Glutamatergic neuron (in vitro differentiated cells): ENCODE results near the gene FAM171A1. TPM values are rescaled to one million over a fixed set of nuclear protein-coding genes. Genes with fewer than 3 reads are reported as not detected.

Experiments
- DNase-seq: peaks from one replicate; pipeline ENCODE4 v3.0.0; 2022
- H3K27ac Mint-ChIP-seq: one replicate; pipeline ENCODE4 v1.8.0; 2020; ENCODE audit warnings: mild to moderate bottlenecking, mixed read lengths, inconsistent platforms; ENCODE audit not compliant: unreplicated experiment
- H3K27me3 Mint-ChIP-seq: one replicate; pipeline ENCODE4 v1.8.0; 2020; ENCODE audit warnings: mild to moderate bottlenecking, moderate library complexity, mixed read lengths, inconsistent platforms; ENCODE audit not compliant: unreplicated experiment
- H3K36me3 Mint-ChIP-seq: one replicate; pipeline ENCODE4 v1.8.0; 2020; ENCODE audit warnings: mild to moderate bottlenecking, mixed read lengths, inconsistent platforms; ENCODE audit not compliant: unreplicated experiment
- H3K4me1 Mint-ChIP-seq: one replicate; pipeline ENCODE4 v1.8.0; 2020; ENCODE audit warnings: mild to moderate bottlenecking, low read depth, mixed read lengths, inconsistent platforms; ENCODE audit not compliant: unreplicated experiment
- H3K4me3 Mint-ChIP-seq: one replicate; pipeline ENCODE4 v1.8.0; 2020; ENCODE audit warnings: mild to moderate bottlenecking, mixed read lengths, inconsistent platforms; ENCODE audit not compliant: unreplicated experiment
- H3K9me3 Mint-ChIP-seq: one replicate; pipeline ENCODE4 v1.8.0; 2020; ENCODE audit warnings: mild to moderate bottlenecking, moderate library complexity, mixed read lengths, inconsistent platforms; ENCODE audit not compliant: unreplicated experiment
- CTCF ChIP-seq: fragments of 200-600 bp; sonication (generic); IDR thresholded peaks from one replicate; pipeline ENCODE4 v1.5.0; 2021; ENCODE audit not compliant: partially characterized antibody, unreplicated experiment
- total RNA-seq: library from RNA; stranded (reverse); fragmentation: NEBNext Ultra II Directional; extraction: Animal tissue kit (Norgen Biotek cat#: 25700); gene quantifications from one replicate; pipeline ENCODE4 v1.2.1, GENCODE V29; 2021; ENCODE audit not compliant: unreplicated experiment

Gene FAM171A1
- total RNA-seq, 1 donor from 2014 or later, result 186 TPM

- H3K4me3 Mint-ChIP-seq, result peak overlapping the region; percentile 17
- peaks cover 15% of the 10 kb centered on the region for H3K9me3 Mint-ChIP-seq
- no peak for DNase-seq
- H3K27me3 Mint-ChIP-seq, result peaks cover 5% of the 10 kb centered on the region
- peaks cover 4% of the 10 kb centered on the region for H3K36me3 Mint-ChIP-seq
- peak overlapping the region; percentile 15 for H3K27ac Mint-ChIP-seq
- peaks cover 72% of the 10 kb centered on the region for H3K4me1 Mint-ChIP-seq
- no peak for TF ChIP-seq CTCF
Measured at GRCh38 chr10:15347150-15347549, 23.9 kb downstream of the FAM171A1 start.

GRCh38 chr10:15346440-15347141, 24.5 kb downstream of the FAM171A1 start:
- peaks cover 75% of the 10 kb centered on the region for H3K4me1 Mint-ChIP-seq
- peaks cover 5% of the 10 kb centered on the region for H3K27me3 Mint-ChIP-seq

GRCh38 chr10:15345450-15345849, 25.6 kb downstream of the FAM171A1 start:
- TF ChIP-seq CTCF, result no peak
- peaks cover 3% of the 10 kb centered on the region for H3K27me3 Mint-ChIP-seq
- peak overlapping the region; percentile 39 for H3K4me3 Mint-ChIP-seq
- H3K4me1 Mint-ChIP-seq, result peaks cover 73% of the 10 kb centered on the region
- H3K36me3 Mint-ChIP-seq, result peaks cover 4% of the 10 kb centered on the region
- no peak for DNase-seq
- peak overlapping the region; percentile 78 for H3K27ac Mint-ChIP-seq
- peaks cover 10% of the 10 kb centered on the region for H3K9me3 Mint-ChIP-seq

More at GRCh38 chr10:15346440-15347141, 24.5 kb downstream of the FAM171A1 start:
- no peak for TF ChIP-seq CTCF
- Mint-ChIP-seq H3K36me3 (peaks cover 4% of the 10 kb centered on the region), H3K9me3 (peaks cover 15% of the 10 kb centered on the region), H3K27ac (peak overlapping the region; percentile 57), H3K4me3 (peak overlapping the region; percentile 30)
- DNase-seq, result no peak

GRCh38 chr10:15344876-15345285, 26.2 kb downstream of the FAM171A1 start:
- Mint-ChIP-seq H3K9me3 (peaks cover 10% of the 10 kb centered on the region), H3K4me1 (peaks cover 78% of the 10 kb centered on the region), H3K4me3 (peak overlapping the region; percentile 39), H3K27me3 (peaks cover 4% of the 10 kb centered on the region), H3K27ac (peak overlapping the region; percentile 78), H3K36me3 (peaks cover 4% of the 10 kb centered on the region)
- TF ChIP-seq CTCF, result no peak
- DNase-seq, result no peak

- H3K36me3 Mint-ChIP-seq, result peaks cover 4% of the 10 kb centered on the region
- DNase-seq, result no peak
- H3K27me3 Mint-ChIP-seq, result peaks cover 4% of the 10 kb centered on the region
- H3K4me3 Mint-ChIP-seq, result peak overlapping the region; percentile 39
- peaks cover 10% of the 10 kb centered on the region for H3K9me3 Mint-ChIP-seq
- H3K27ac Mint-ChIP-seq, result peak overlapping the region; percentile 79
- TF ChIP-seq CTCF, result no peak
- H3K4me1 Mint-ChIP-seq, result peaks cover 79% of the 10 kb centered on the region
Measured at GRCh38 chr10:15344256-15344875, 26.7 kb downstream of the FAM171A1 start.
